Hematopoietic multipotent progenitor cell treated with erythropoietin and hydrocortisone succinate and interleukin-3 and kit ligand, for 6 days (in vitro differentiated cells): ENCODE data around the gene CADPS2.

Experiments used
- DNase-seq: peaks from one replicate; pipeline ENCODE4 v3.0.0-alpha.2; 2015

CADPS2 gene

GRCh38 chr7:122766593-122766992 lies 119.7 kb downstream of the CADPS2 start:
- DNase-seq: no peak

- DNase-seq: no peak
These were observed 121.4 kb downstream of the CADPS2 start for GRCh38 chr7:122764902-122765301.

GRCh38 chr7:122764020-122764419 lies 122.2 kb downstream of the CADPS2 start:
- no peak for DNase-seq

- DNase-seq: no peak
These were observed 124.2 kb downstream of the CADPS2 start for GRCh38 chr7:122762071-122762470.

- no peak for DNase-seq
These were observed 127.8 kb downstream of the CADPS2 start for GRCh38 chr7:122758501-122758900.

GRCh38 chr7:122756860-122757259 lies 129.4 kb downstream of the CADPS2 start:
- no peak for DNase-seq

- no peak for DNase-seq
These were observed 130.6 kb downstream of the CADPS2 start for GRCh38 chr7:122755696-122756095.

- DNase-seq: no peak
These were observed 133.7 kb downstream of the CADPS2 start for GRCh38 chr7:122752583-122752982.

- no peak for DNase-seq
These were observed 135.9 kb downstream of the CADPS2 start for GRCh38 chr7:122750389-122750788.

- DNase-seq: no peak
These were observed 138.1 kb downstream of the CADPS2 start for GRCh38 chr7:122748195-122748594.

GRCh38 chr7:122746948-122747347 lies 139.3 kb downstream of the CADPS2 start:
- DNase-seq: no peak

GRCh38 chr7:122743211-122743610 lies 143.0 kb downstream of the CADPS2 start:
- no peak for DNase-seq

GRCh38 chr7:122738947-122739346 lies 147.3 kb downstream of the CADPS2 start:
- no peak for DNase-seq

- DNase-seq: no peak
These were observed 150.1 kb downstream of the CADPS2 start for GRCh38 chr7:122736183-122736582.

- DNase-seq: no peak
These were observed 158.5 kb downstream of the CADPS2 start for GRCh38 chr7:122727759-122728158.

- DNase-seq: no peak
These were observed 158.9 kb downstream of the CADPS2 start for GRCh38 chr7:122727354-122727753.

GRCh38 chr7:122726881-122727280 lies 159.4 kb downstream of the CADPS2 start:
- DNase-seq: no peak

- no peak for DNase-seq
These were observed 161.9 kb downstream of the CADPS2 start for GRCh38 chr7:122724366-122724765.

GRCh38 chr7:122719010-122719578 lies 167.2 kb downstream of the CADPS2 start:
- DNase-seq: no peak

GRCh38 chr7:122717356-122718089 lies 168.7 kb downstream of the CADPS2 start:
- DNase-seq: no peak

- DNase-seq: no peak
These were observed 171.1 kb downstream of the CADPS2 start for GRCh38 chr7:122715183-122715582.

GRCh38 chr7:122710916-122711315 lies 175.3 kb downstream of the CADPS2 start:
- DNase-seq: no peak

- no peak for DNase-seq
These were observed 176.2 kb downstream of the CADPS2 start for GRCh38 chr7:122709930-122710646.

- no peak for DNase-seq
These were observed 179.4 kb downstream of the CADPS2 start for GRCh38 chr7:122706836-122707235.
